CD4-positive, alpha-beta memory T cell (primary cell): ENCODE data around the gene CIZ1. TPM values are rescaled to one million over a fixed set of nuclear protein-coding genes. Genes with fewer than 3 reads are reported as not detected.
A peak's percentile ranks its signal among the peaks of the same experiment; 100 is the strongest.

Experiments used
- CTCF ChIA-PET: fragments of 350-600 bp; sonication (Branson Sonifier 250); formaldehyde crosslinking; loops from one replicate; lab custom pipeline; 2021; ENCODE audit warnings: inconsistent platforms; ENCODE audit not compliant: partially characterized antibody; lab: Charles Lee
- POLR2A ChIA-PET: fragments of 350-600 bp; sonication (Branson Sonifier 250); formaldehyde crosslinking; loops from one replicate; lab custom pipeline; 2021; ENCODE audit not compliant: partially characterized antibody; lab: Charles Lee
- DNase-seq, 5 donors: peaks; one replicate each; pipeline versions ENCODE4 v3.0.0 to v3.0.0-alpha.2; 2020 to 2022; ENCODE audit warnings: mixed read lengths in 1 of 5
- H3K27ac ChIP-seq: one replicate; pipeline ENCODE4 v1.7.0; 2013; ENCODE audit warnings: low read depth, low read length
- H3K27me3 ChIP-seq: 2 replicates; pipeline ENCODE4 v1.7.0; 2013; ENCODE audit warnings: mild to moderate bottlenecking, low read length, moderate library complexity; ENCODE audit not compliant: insufficient read depth
- H3K36me3 ChIP-seq: 2 replicates; pipeline ENCODE4 v1.7.0; 2013; ENCODE audit warnings: mild to moderate bottlenecking, low read length, moderate library complexity; ENCODE audit not compliant: insufficient read depth
- H3K4me1 ChIP-seq: 2 replicates; pipeline ENCODE4 v1.7.0; 2013; ENCODE audit warnings: mild to moderate bottlenecking, low read length, moderate library complexity; ENCODE audit not compliant: insufficient read depth
- H3K4me3 ChIP-seq, 2 donors: one replicate each; pipeline ENCODE4 v1.7.0; 2013; ENCODE audit warnings: low read length in 2 of 2, mild to moderate bottlenecking in 1 of 2
- H3K9me3 ChIP-seq, 2 donors: one replicate each; pipeline ENCODE4 v1.7.0; 2013; ENCODE audit warnings: low read length in 2 of 2, control low read depth in 1 of 2; ENCODE audit not compliant: control insufficient read depth in 1 of 2
- H3K27ac Mint-ChIP-seq, 7 donors: one replicate each; pipeline ENCODE4 v1.8.0; 2020 to 2021; ENCODE audit warnings: mixed read lengths in 7 of 7, mild to moderate bottlenecking in 6 of 7, inconsistent platforms in 3 of 7, moderate library complexity in 3 of 7
- H3K27me3 Mint-ChIP-seq, 2 donors: one replicate each; pipeline ENCODE4 v1.8.0; 2020 to 2021; ENCODE audit warnings: mixed read lengths in 2 of 2
- H3K36me3 Mint-ChIP-seq, 2 donors: one replicate each; pipeline ENCODE4 v1.8.0; 2020 to 2021; ENCODE audit warnings: mixed read lengths in 2 of 2, inconsistent platforms in 1 of 2, mild to moderate bottlenecking in 1 of 2
- H3K4me1 Mint-ChIP-seq, 4 donors: one replicate each; pipeline ENCODE4 v1.8.0; 2020 to 2021; ENCODE audit warnings: mixed read lengths in 4 of 4, mild to moderate bottlenecking in 1 of 4
- H3K4me3 Mint-ChIP-seq, 8 donors: one replicate each; pipeline ENCODE4 v1.8.0; 2020 to 2021; ENCODE audit warnings: mixed read lengths in 8 of 8, mild to moderate bottlenecking in 7 of 8, moderate library complexity in 6 of 8, inconsistent platforms in 3 of 8
- H3K9me3 Mint-ChIP-seq, 8 donors: one replicate each; pipeline ENCODE4 v1.8.0; 2020 to 2021; ENCODE audit warnings: mixed read lengths in 8 of 8, mild to moderate bottlenecking in 5 of 8, inconsistent platforms in 3 of 8, moderate library complexity in 1 of 8
- intact Hi-C: fragments of 100-400 bp; cut with micrococcal nuclease; formaldehyde crosslinking; loops from one replicate; pipeline ENCODE4 v1.15.1; 2023
- polyA plus RNA-seq, 2 donors: library from polyadenylated mRNA; unstranded; fragments of 300-500 nt; fragmentation: Illumina TruSeq; gene quantifications; one replicate each; pipeline ENCODE4 v1.2.3, GENCODE V29; 2021
- total RNA-seq, 2 experiments: library from RNA; stranded (reverse); gene quantifications; one replicate each; pipeline ENCODE4 v1.2.3, GENCODE V29; 2021

CIZ1 gene
- total and polyA plus RNA-seq, 4 experiments from 2014 or later = 3.1 to 165 (median 97.3) TPM

- ChIA-PET POLR2A (no interaction called here), CTCF (no interaction called here)
- peaks cover 13% of the 10 kb centered on the region for H3K4me1 ChIP-seq
- H3K36me3 Mint-ChIP-seq = no peaks in the 10 kb centered on the region
- no peaks in the 10 kb centered on the region for H3K9me3 ChIP-seq
- no peaks in the 10 kb centered on the region for H3K27me3 ChIP-seq
- no peak overlapping the region for H3K4me3 ChIP-seq
- H3K36me3 ChIP-seq = no peaks in the 10 kb centered on the region
- H3K9me3 Mint-ChIP-seq = no peaks in the 10 kb centered on the region
- intact Hi-C loops = no loop called here
- peaks cover 0 to 13% (median 6%) of the 10 kb centered on the region in 4 donors for H3K4me1 Mint-ChIP-seq
- H3K27me3 Mint-ChIP-seq = peaks cover 4% of the 10 kb centered on the region in 2 donors
- H3K27ac Mint-ChIP-seq = no peak overlapping the region
- H3K27ac ChIP-seq = no peak overlapping the region
- DNase-seq = no peak
- peak overlapping the region in 4 of 8 donors; percentile 46 to 78 (median 64) for H3K4me3 Mint-ChIP-seq
Observed at GRCh38 chr9:128204858-128205257, 13.5 kb upstream of the CIZ1 start.

DNA sequence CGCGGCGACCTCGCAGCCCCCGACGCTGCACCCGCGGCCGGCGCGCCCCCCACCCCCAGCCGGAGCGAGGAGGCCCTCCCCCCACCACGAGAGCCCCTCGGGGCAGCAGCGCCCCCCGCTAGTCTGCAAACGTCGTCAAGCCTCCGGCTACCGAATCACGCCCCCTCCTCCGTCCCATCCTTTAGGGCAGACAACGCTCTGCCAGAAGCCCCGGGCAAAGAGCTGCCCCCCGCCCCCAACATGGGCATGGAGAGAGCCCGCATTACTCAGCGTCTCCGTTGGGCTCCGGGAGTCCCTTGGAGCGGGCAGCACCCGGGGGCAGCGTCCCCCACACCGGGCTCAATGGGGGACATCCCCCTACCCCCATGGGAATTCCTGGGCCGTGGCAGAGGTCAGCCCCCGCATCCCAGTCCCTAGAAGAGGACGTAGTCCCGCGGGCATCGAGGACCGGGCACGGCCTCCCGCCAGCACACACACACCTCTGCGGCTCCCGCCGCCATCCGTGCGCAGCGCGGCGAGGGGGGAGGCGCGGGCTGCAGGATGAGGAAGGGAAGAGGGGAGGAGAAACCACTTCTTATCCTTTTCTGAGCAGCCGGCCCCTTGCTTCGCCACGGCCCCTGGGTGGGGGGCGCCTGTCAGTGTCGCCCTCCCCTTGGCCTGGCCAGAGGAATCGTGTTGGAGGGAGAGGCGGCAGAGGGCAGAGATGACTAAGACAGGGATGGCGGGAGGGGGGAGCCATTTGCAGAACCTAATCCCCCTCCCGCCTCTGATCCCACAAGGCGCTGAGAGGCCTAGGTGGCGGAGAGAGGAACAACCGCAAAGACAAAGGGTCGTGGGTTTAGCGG, 12.6 kb upstream of the CIZ1 start:
- H3K4me1 Mint-ChIP-seq = peaks cover 0 to 13% (median 6%) of the 10 kb centered on the region in 4 donors
- peak in 3 of 5 donors; percentile 22 to 27 (median 24) for DNase-seq
- peak overlapping the region; percentile 58 to 60 for H3K4me3 ChIP-seq
- peak overlapping the region in 2 of 7 donors; percentile 23 to 31 for H3K27ac Mint-ChIP-seq
- H3K9me3 Mint-ChIP-seq = no peaks in the 10 kb centered on the region
- no peaks in the 10 kb centered on the region for H3K27me3 ChIP-seq
- H3K27ac ChIP-seq = no peak overlapping the region
- intact Hi-C loops = loop anchor here (1.0 kb wide), 4 partner anchors 13 to 46 kb away; partner anchors contain the start of genes BBLN and CIZ1
- H3K36me3 ChIP-seq = no peaks in the 10 kb centered on the region
- CTCF ChIA-PET = interaction anchor here (0.6 kb wide), 1 partner anchor 27 kb away, joined by 6 read pairs; no protein-coding TSS in a partner anchor
- no peaks in the 10 kb centered on the region for H3K36me3 Mint-ChIP-seq
- H3K4me1 ChIP-seq = peaks cover 13% of the 10 kb centered on the region
- H3K9me3 ChIP-seq = no peaks in the 10 kb centered on the region
- POLR2A ChIA-PET = interaction anchor here (1.0 to 1.1 kb wide), 2 partner anchors 13 to 46 kb away, joined by 3 to 6 read pairs; partner anchors contain the start of gene CIZ1
- peak overlapping the region; percentile 35 to 78 (median 60) for H3K4me3 Mint-ChIP-seq
- peaks cover 4% of the 10 kb centered on the region in 2 donors for H3K27me3 Mint-ChIP-seq

GRCh38 chr9:128203024-128203706, 11.8 kb upstream of the CIZ1 start, which contains the start of gene DNM1:
Gene DNM1, plus strand, starts transcription at chr9:128203379. Its CDS starts 92 bp downstream, at chr9:128203471.
- intact Hi-C loops = loop anchor here (1.0 kb wide), 4 partner anchors 12 to 47 kb away; partner anchors contain the start of genes BBLN and CIZ1
- DNase-seq = peak; percentile 57 to 85 (median 77)
- Mint-ChIP-seq H3K36me3 (no peaks in the 10 kb centered on the region), H3K4me1 (peaks cover 0 to 13% (median 6%) of the 10 kb centered on the region in 4 donors), H3K27me3 (peaks cover 4% of the 10 kb centered on the region in 2 donors), H3K4me3 (peak within 1 kb of the TSS; percentile 72 to 83 (median 80)), H3K27ac (peak within 1 kb of the TSS; percentile 53 to 94 (median 68)), H3K9me3 (no peaks in the 10 kb centered on the region)
- ChIA-PET POLR2A (interaction anchor here (1.0 to 1.1 kb wide), 2 partner anchors 12 to 47 kb away, joined by 3 to 6 read pairs; partner anchors contain the start of gene CIZ1), CTCF (interaction anchor here (0.6 kb wide), 1 partner anchor 28 kb away, joined by 6 read pairs; no protein-coding TSS in a partner anchor)
- Histone ChIP-seq H3K36me3 (no peaks in the 10 kb centered on the region), H3K27me3 (no peaks in the 10 kb centered on the region), H3K9me3 (no peaks in the 10 kb centered on the region), H3K27ac (no peak within 1 kb of the TSS), H3K4me3 (peak within 1 kb of the TSS; percentile 58 to 60), H3K4me1 (peaks cover 13% of the 10 kb centered on the region)

DNA sequence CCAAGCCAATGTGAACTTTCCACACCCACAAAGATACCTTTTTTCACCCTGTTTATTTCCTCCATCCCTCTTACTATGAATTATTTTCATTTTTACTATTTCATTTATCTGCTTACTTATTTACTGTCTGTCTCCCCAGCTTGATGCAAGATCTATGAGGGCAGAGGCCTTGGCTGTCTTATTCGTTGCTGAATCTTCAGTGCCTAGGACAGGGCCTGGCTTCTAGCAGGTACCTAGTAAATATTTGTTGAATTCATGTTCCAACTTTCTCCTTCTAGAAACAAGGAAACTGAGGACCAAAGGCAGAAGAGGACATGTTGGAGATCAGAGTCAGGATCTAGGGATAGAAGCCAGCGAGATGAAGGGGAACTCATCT, 11.3 kb upstream of the CIZ1 start:
- peaks cover 13% of the 10 kb centered on the region for H3K4me1 ChIP-seq
- ChIA-PET POLR2A (interaction anchor here (0.6 to 1.8 kb wide), 2 partner anchors 10 to 1587 kb away, joined by 3 to 5 read pairs; no protein-coding TSS in a partner anchor), CTCF (no interaction called here)
- no peak overlapping the region for H3K27ac ChIP-seq
- no peaks in the 10 kb centered on the region for H3K36me3 ChIP-seq
- Mint-ChIP-seq H3K27ac (peak overlapping the region; percentile 53 to 94 (median 68)), H3K4me3 (peak overlapping the region; percentile 72 to 83 (median 80)), H3K27me3 (peaks cover 4% of the 10 kb centered on the region in 2 donors), H3K4me1 (peaks cover 0 to 13% (median 6%) of the 10 kb centered on the region in 4 donors), H3K9me3 (no peaks in the 10 kb centered on the region), H3K36me3 (no peaks in the 10 kb centered on the region)
- H3K9me3 ChIP-seq = no peaks in the 10 kb centered on the region
- peak overlapping the region in 1 of 2 donors; percentile 60 for H3K4me3 ChIP-seq
- H3K27me3 ChIP-seq = no peaks in the 10 kb centered on the region
- intact Hi-C loops = loop anchor here (1.0 kb wide), 4 partner anchors 11 to 48 kb away; partner anchors contain the start of genes BBLN and CIZ1
- no peak for DNase-seq

DNA sequence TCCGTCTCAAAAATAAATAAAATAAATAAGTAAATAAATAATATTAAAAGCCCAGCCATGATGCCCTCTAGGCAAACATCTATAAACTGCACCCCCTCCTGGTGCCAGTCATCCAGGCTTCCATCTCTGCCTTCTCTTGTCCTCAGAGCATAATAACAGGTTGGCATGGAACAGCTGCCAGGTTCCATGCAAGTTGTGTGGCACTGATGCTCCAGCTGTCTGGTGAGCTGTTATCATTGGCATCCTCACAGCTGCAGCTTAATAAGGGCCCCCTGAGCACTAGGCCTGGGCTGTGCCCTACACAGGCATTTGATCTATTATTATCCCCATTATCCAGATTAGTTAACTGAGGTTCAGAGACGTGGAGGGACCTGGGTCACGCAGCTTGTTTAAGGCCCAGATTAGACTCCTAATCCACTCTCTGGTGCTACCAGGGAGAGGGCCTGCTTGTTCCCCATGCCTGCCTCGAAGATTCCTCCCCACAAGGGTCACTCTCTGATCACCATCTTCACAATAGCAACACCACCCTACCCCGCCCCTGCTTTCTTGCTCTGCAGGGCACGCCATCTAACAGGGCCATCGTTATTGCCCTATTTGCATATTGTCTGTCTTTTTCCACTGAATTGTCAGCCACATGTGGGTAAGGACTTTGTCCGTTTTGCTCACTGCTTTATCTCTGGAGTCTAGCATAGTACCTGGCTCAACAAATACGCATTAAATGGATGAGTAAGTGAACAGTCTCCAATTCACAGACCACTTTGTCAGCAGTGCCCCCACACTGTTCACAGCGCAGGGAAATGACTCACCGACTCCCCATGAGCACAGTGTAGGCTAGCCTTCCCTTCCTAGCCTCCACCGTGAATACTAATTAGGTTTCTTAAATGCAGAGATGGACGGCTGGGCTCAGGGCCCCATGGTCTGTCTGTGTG, 10.3 kb upstream of the CIZ1 start:
- intact Hi-C loops = no loop called here
- Mint-ChIP-seq H3K9me3 (no peaks in the 10 kb centered on the region), H3K4me3 (peak overlapping the region in 2 of 8 donors; percentile 25 to 73), H3K36me3 (no peaks in the 10 kb centered on the region), H3K27ac (no peak overlapping the region), H3K27me3 (peaks cover 2 to 4% of the 10 kb centered on the region in 2 donors), H3K4me1 (peaks cover 0 to 13% (median 6%) of the 10 kb centered on the region in 4 donors)
- DNase-seq = no peak
- no peak overlapping the region for H3K27ac ChIP-seq
- ChIA-PET POLR2A (interaction anchor here (0.6 to 1.8 kb wide), 3 partner anchors 9 to 1588 kb away, joined by 3 to 5 read pairs (median 4); partner anchors contain the start of gene CIZ1), CTCF (no interaction called here)
- H3K27me3 ChIP-seq = no peaks in the 10 kb centered on the region
- H3K4me3 ChIP-seq = no peak overlapping the region
- H3K36me3 ChIP-seq = no peaks in the 10 kb centered on the region
- peaks cover 13% of the 10 kb centered on the region for H3K4me1 ChIP-seq
- H3K9me3 ChIP-seq = no peaks in the 10 kb centered on the region

- intact Hi-C loops = loop anchor here (1.0 kb wide), 1 partner anchor 148 kb away; no protein-coding TSS in a partner anchor
- H3K27ac Mint-ChIP-seq = no peak overlapping the region
- CTCF ChIA-PET = interaction anchor here (0.6 to 2.1 kb wide), 5 partner anchors 16 to 248 kb away, joined by 3 to 7 read pairs (median 6); no protein-coding TSS in a partner anchor
Observed at GRCh38 chr9:128193469-128194096, 2.2 kb upstream of the CIZ1 start.

More at GRCh38 chr9:128193469-128194096, 2.2 kb upstream of the CIZ1 start:
- Histone ChIP-seq H3K36me3 (peaks cover 4% of the 10 kb centered on the region), H3K4me3 (no peak overlapping the region), H3K9me3 (no peaks in the 10 kb centered on the region), H3K27me3 (no peaks in the 10 kb centered on the region), H3K4me1 (peaks cover 18% of the 10 kb centered on the region), H3K27ac (no peak overlapping the region)
- POLR2A ChIA-PET = interaction anchor here (1.3 to 1.8 kb wide), 4 partner anchors 8 to 57 kb away, joined by 4 to 5 read pairs (median 5); no protein-coding TSS in a partner anchor
- no peaks in the 10 kb centered on the region for H3K27me3 Mint-ChIP-seq
- peak overlapping the region in 3 of 8 donors; percentile 20 to 71 (median 21) for H3K4me3 Mint-ChIP-seq
- peaks cover 13 to 27% (median 21%) of the 10 kb centered on the region in 4 donors for H3K4me1 Mint-ChIP-seq
- no peak for DNase-seq
- peaks cover 0 to 3% (median 0%) of the 10 kb centered on the region in 8 donors for H3K9me3 Mint-ChIP-seq
- H3K36me3 Mint-ChIP-seq = peaks cover 10 to 11% of the 10 kb centered on the region in 2 donors
